ENCODE data around the gene BCR.

Gene BCR

GRCh38 chr22:23151827-23152226, 28.5 kb upstream of the BCR start:
- DNase-seq (ENCODE audit: low spot score): no peak

GRCh38 chr22:23152238-23153114, 27.8 kb upstream of the BCR start:
- no peak for DNase-seq (ENCODE audit: low spot score)

GRCh38 chr22:23153994-23154393, 26.3 kb upstream of the BCR start:
- DNase-seq (ENCODE audit: low spot score): no peak

- DNase-seq (ENCODE audit: low spot score): no peak
Measured at GRCh38 chr22:23154461-23154860, 25.8 kb upstream of the BCR start.

GRCh38 chr22:23155143-23155542, 25.2 kb upstream of the BCR start:
- DNase-seq (ENCODE audit: low spot score): no peak

GRCh38 chr22:23155831-23156230, 24.5 kb upstream of the BCR start:
- no peak for DNase-seq (ENCODE audit: low spot score)

GRCh38 chr22:23156286-23156685, 24.0 kb upstream of the BCR start:
- DNase-seq (ENCODE audit: low spot score): no peak

- no peak for DNase-seq (ENCODE audit: low spot score)
Measured at GRCh38 chr22:23157560-23158515, 22.5 kb upstream of the BCR start.

GRCh38 chr22:23158516-23159290, 21.6 kb upstream of the BCR start:
- no peak for DNase-seq (ENCODE audit: low spot score)

GRCh38 chr22:23159291-23159630, 21.0 kb upstream of the BCR start:
- DNase-seq (ENCODE audit: low spot score): no peak

GRCh38 chr22:23161029-23161428, 19.3 kb upstream of the BCR start:
- DNase-seq (ENCODE audit: low spot score): no peak

- no peak for DNase-seq (ENCODE audit: low spot score)
Measured at GRCh38 chr22:23161574-23161973, 18.7 kb upstream of the BCR start.

GRCh38 chr22:23163665-23164064, 16.6 kb upstream of the BCR start:
- DNase-seq (ENCODE audit: low spot score): peak; percentile 89

GRCh38 chr22:23164091-23164490, 16.2 kb upstream of the BCR start:
- DNase-seq (ENCODE audit: low spot score): no peak

- no peak for DNase-seq (ENCODE audit: low spot score)
Measured at GRCh38 chr22:23166042-23166831, 14.1 kb upstream of the BCR start.

GRCh38 chr22:23166841-23167616, 13.3 kb upstream of the BCR start:
- DNase-seq (ENCODE audit: low spot score): no peak

GRCh38 chr22:23168391-23169042, 11.8 kb upstream of the BCR start:
- DNase-seq (ENCODE audit: low spot score): no peak

GRCh38 chr22:23169043-23169406, 11.3 kb upstream of the BCR start:
- no peak for DNase-seq (ENCODE audit: low spot score)

- no peak for DNase-seq (ENCODE audit: low spot score)
Measured at GRCh38 chr22:23175817-23176644, 4.3 kb upstream of the BCR start.

Measured in Ammon's horn (tissue), 1 donor.